ENCODE results near the gene SIVA1.

DNA sequence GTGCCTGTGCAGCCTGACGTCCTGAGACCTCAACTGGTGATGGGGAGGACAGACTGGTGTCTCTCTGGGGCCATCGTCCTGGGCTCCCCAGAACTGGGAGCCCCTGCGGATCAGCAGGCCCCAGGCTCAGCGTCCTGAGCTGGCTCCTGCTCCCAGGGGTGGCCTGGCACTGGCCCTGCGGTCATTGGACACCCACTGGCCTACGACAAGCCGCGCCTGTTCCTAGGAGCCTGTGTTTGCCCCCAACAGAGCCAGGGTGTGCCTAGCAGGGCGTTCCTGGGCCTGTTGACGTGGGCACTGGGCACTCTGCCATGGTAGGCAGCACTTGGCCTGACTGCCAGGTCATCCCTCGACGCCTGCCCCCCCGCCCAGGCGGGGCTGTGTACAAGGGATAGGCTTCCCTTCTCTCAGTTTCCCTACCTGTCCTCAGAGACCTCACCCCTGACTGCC lies 20.6 kb upstream of the SIVA1 start:
- TF ChIP-seq CTCF (IDR thresholded peaks at IDR 0.05; ENCODE audit: low read length): no peak
- TF ChIP-seq EZH2 (optimal IDR thresholded peaks at IDR 0.05; ENCODE audit: low read depth, low read length): no peak
- no peak for TF ChIP-seq EZH2phosphoT487 (IDR thresholded peaks at IDR 0.05; ENCODE audit: low read length)
